Lower lobe of right lung (tissue), 2 donors: ENCODE measurements around the gene MACROD2. TPM values are rescaled to one million over a fixed set of nuclear protein-coding genes. Genes with fewer than 3 reads are reported as not detected.

ENCODE experiments used
- ATAC-seq, 2 donors: fragments of 200-7000 bp; cut with Tn5 transposase; one replicate each; pipeline ENCODE4 v1.9.1; 2020 to 2022; ENCODE audit warnings: mild to moderate bottlenecking in 2 of 2, moderate library complexity in 2 of 2
- DNase-seq: peaks from one replicate; pipeline ENCODE4 v3.0.0-alpha.2; 2020
- H3K27ac ChIP-seq: fragments of 200-600 bp; one replicate; pipeline ENCODE4 v1.8.0; 2022
- H3K27me3 ChIP-seq: fragments of 200-600 bp; one replicate; pipeline ENCODE4 v1.8.0; 2022; ENCODE audit warnings: low read depth
- H3K36me3 ChIP-seq: fragments of 200-600 bp; one replicate; pipeline ENCODE4 v1.8.0; 2022; ENCODE audit warnings: mild to moderate bottlenecking
- H3K4me1 ChIP-seq: fragments of 200-600 bp; one replicate; pipeline ENCODE4 v1.8.0; 2022
- H3K4me3 ChIP-seq: fragments of 200-600 bp; one replicate; pipeline ENCODE4 v1.8.0; 2022; ENCODE audit warnings: mild to moderate bottlenecking
- H3K9me3 ChIP-seq: fragments of 200-600 bp; one replicate; pipeline ENCODE4 v1.8.0; 2022
- intact Hi-C: fragments of 100-400 bp; cut with DNase I; formaldehyde crosslinking; loops from one replicate; pipeline ENCODE4 v1.11.0; 2022
- total RNA-seq: library from RNA; stranded (reverse); fragmentation: NEBNext Ultra II Directional; extraction: Animal tissue kit (Norgen Biotek cat#: 25700); gene quantifications from one replicate; pipeline ENCODE4 v1.2.1, GENCODE V29; 2021
- TF ChIP-seq, protein P1 (sequence below): fragments of 200-600 bp; IDR thresholded peaks from one replicate; pipeline ENCODE4 v1.8.0; 2022; ENCODE audit warnings: antibody characterized with exemption, mild to moderate bottlenecking
- donor health status: DM: no; HTN: yes; CAD: no; lungs with severe emphysema.

The MACROD2 gene
- total RNA-seq, 1 donor from 2014 or later, result 73.0 TPM

- no peaks in the 10 kb centered on the region for H3K27me3 ChIP-seq
- DNase-seq (no peak), ATAC-seq (no peak)
- H3K4me3 ChIP-seq, result no peak overlapping the region
- intact Hi-C loops, result no loop called here
- no peaks in the 10 kb centered on the region for H3K4me1 ChIP-seq
- no peak overlapping the region for H3K27ac ChIP-seq
- no peaks in the 10 kb centered on the region for H3K36me3 ChIP-seq
- no peaks in the 10 kb centered on the region for H3K9me3 ChIP-seq
- TF ChIP-seq, protein P1, sequence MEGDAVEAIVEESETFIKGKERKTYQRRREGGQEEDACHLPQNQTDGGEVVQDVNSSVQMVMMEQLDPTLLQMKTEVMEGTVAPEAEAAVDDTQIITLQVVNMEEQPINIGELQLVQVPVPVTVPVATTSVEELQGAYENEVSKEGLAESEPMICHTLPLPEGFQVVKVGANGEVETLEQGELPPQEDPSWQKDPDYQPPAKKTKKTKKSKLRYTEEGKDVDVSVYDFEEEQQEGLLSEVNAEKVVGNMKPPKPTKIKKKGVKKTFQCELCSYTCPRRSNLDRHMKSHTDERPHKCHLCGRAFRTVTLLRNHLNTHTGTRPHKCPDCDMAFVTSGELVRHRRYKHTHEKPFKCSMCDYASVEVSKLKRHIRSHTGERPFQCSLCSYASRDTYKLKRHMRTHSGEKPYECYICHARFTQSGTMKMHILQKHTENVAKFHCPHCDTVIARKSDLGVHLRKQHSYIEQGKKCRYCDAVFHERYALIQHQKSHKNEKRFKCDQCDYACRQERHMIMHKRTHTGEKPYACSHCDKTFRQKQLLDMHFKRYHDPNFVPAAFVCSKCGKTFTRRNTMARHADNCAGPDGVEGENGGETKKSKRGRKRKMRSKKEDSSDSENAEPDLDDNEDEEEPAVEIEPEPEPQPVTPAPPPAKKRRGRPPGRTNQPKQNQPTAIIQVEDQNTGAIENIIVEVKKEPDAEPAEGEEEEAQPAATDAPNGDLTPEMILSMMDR, result no peak
Observed at GRCh38 chr20:15241681-15242080, 1246.4 kb downstream of the MACROD2 start.

- H3K36me3 ChIP-seq, result no peaks in the 10 kb centered on the region
- intact Hi-C loops, result no loop called here
- H3K4me3 ChIP-seq, result no peak overlapping the region
- ATAC-seq (no peak), DNase-seq (no peak)
- no peaks in the 10 kb centered on the region for H3K4me1 ChIP-seq
- TF ChIP-seq, protein P1, result no peak
- no peaks in the 10 kb centered on the region for H3K27me3 ChIP-seq
- H3K27ac ChIP-seq, result no peak overlapping the region
- no peaks in the 10 kb centered on the region for H3K9me3 ChIP-seq
Observed at GRCh38 chr20:15242773-15243172, 1247.5 kb downstream of the MACROD2 start.

DNA sequence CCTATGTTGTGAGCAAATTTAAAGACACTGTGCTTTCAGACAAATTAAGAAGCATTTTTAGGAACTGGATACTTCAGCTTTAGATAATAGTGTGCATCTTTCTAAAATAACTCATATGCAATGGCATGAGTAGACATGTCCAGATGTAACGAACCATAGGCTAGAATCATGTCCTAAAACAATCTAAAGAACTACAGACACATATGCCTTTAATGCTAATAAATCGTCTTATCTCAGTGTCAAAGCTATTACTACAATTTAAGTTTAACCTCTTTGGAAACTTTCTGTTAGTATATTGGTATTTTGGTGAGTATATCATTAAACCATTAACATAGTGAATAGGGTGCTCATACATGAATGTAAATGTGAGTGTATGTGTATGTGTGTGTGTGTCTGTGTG, 1250.6 kb downstream of the MACROD2 start:
- Histone ChIP-seq H3K27ac (no peak overlapping the region), H3K27me3 (no peaks in the 10 kb centered on the region), H3K4me1 (no peaks in the 10 kb centered on the region), H3K36me3 (no peaks in the 10 kb centered on the region), H3K4me3 (no peak overlapping the region), H3K9me3 (no peaks in the 10 kb centered on the region)
- intact Hi-C loops, result no loop called here
- TF ChIP-seq, protein P1, result no peak
- ATAC-seq (no peak), DNase-seq (no peak)

- TF ChIP-seq, protein P1, result no peak
- intact Hi-C loops, result no loop called here
- DNase-seq (no peak), ATAC-seq (peak in 1 of 2 donors; percentile 29)
- no peaks in the 10 kb centered on the region for H3K27me3 ChIP-seq
- no peak overlapping the region for H3K27ac ChIP-seq
- no peaks in the 10 kb centered on the region for H3K4me1 ChIP-seq
- no peak overlapping the region for H3K4me3 ChIP-seq
- H3K9me3 ChIP-seq, result no peaks in the 10 kb centered on the region
- H3K36me3 ChIP-seq, result no peaks in the 10 kb centered on the region
Observed at GRCh38 chr20:15248618-15249395, 1253.5 kb downstream of the MACROD2 start.

- Histone ChIP-seq H3K27ac (no peak overlapping the region), H3K9me3 (no peaks in the 10 kb centered on the region), H3K27me3 (no peaks in the 10 kb centered on the region), H3K4me1 (no peaks in the 10 kb centered on the region), H3K4me3 (no peak overlapping the region), H3K36me3 (no peaks in the 10 kb centered on the region)
- TF ChIP-seq, protein P1, result no peak
- no peak for DNase-seq
- intact Hi-C loops, result no loop called here
- no peak for ATAC-seq
Observed at GRCh38 chr20:15251171-15251570, 1255.9 kb downstream of the MACROD2 start.
